GM10847 (cell line): Measurements from ENCODE around the gene SHISA7.

Experiments
- POLR2A ChIP-seq: IDR thresholded peaks from 2 replicates; pipeline ENCODE4 v1.6.1; 2011; ENCODE audit not compliant: insufficient read length; ENCODE audit errors: extremely low read depth

Gene SHISA7

DNA sequence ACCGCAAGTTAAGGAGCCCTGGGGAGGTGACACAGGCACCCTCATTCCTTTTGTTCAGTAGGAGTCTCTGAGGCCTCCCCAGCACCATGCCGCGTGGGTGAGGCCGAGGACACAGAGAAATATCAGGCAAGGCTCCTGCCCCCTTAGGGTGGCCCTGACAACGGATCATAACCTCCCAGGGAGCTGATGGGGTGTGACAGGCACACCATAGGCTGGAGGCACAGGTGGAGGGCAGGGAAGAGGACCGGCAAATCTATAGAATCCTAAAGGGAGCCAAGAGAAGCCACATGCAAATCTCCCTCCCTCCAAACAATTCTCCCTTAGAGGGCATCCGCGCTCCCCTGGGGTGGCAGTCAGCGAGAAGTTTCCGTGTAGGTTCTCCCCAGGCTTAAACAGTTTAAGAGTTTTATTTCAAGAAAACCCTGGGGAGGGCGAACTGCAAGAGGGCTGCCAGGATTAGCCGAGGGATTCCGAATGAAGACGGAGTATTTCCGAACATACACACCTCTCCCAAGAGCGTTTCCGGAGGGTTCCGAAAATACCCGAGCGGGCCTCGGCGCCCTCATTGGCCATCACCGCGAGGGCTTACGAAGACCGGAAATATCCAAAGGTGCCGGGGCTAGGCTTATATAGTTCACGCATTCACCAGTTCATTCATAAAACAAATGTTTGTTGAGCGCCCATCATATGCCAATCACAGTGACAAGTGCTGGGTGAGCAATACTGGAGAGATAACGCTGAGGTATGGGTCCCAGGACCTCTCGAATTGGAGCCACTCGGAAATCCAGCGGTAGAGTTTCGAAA is 58.0 kb downstream of the SHISA7 start:
- TF ChIP-seq POLR2A = no peak

DNA sequence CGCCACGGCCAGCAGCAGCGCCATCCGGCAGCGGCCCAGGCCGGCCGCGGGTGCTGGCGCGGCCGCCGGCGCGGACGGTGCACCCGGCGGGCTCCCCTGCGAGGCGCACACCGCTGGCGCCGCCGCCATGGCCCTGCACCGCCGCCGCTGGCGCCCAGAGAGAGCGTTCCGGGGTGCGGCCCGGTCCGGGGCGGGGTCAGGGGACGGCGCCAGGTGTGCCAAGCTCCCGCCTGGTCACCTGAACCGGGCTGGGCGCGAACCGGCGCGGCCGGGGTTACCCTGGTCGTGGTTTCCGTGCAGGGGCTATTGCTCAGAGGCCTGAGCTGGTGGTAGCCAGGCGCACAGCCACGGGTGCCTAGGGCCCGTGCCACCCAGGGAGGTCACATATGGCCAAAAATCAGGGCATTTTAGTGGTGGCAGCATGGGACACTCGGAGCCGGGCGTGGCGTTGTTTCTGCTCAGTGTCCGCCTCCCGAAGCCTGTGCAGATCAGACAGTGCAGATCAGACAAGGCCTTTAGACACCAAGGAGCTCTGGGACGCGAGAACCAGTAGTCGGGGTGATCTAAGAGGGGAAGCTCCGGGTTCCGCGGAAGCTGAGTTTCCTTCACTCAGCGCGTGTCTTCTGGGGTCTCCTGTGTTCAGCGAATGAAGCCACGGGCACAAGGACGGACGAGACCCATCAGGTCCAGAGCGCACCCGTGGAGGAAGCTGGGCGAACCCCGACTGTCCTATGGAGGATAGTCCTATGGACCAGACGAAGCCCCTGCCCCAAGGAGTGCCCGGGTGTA is 58.8 kb downstream of the SHISA7 start, which contains the start of gene TMEM238:
TMEM238 (minus strand) TSS at position 162 of the 789 bp plus-strand sequence; CDS start at position 129, 33 bp downstream.
- no peak for TF ChIP-seq POLR2A

DNA sequence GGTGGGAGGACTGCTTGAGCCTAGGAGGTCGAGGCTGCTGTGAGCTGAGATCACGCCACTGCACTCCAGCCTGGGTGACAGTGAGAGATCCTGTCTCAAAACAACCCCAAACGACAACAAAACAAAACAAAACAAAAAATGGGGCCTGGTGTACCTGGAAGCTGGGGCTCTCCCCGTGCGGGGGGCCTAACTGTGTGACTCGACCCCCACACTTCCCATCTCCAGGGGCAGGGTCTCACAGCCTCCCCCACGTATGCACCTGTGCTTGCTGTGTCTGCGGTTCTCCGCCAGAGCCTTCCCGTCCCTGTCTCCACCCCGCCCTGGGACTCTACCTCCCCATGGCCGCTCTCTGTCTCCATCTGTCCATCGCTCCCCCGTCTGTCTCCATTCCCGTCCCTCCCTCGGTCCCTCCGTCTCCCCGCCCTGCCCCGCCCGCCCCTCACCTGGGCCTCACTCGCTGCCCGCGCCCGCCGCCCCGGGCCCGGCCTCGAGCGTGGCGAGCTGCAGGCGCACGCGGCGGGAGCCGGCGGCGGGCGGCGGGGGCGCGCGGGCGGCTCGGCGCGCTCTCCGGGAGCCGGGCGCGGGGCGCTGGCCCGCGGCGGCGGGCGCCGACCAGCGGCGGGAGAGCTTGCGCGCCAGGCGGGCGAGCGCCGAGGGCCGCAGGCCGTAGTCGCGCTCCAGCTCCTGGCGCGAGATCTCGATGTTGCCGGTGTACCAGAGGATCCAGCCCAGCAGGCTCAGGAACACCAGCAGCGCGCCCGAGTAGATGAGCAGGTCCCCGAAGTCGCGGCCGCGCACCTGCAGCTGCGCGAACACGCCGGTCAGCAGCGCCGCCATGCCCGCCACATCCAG is 59.6 kb downstream of the SHISA7 start:
- peak; percentile 43 for TF ChIP-seq POLR2A

DNA sequence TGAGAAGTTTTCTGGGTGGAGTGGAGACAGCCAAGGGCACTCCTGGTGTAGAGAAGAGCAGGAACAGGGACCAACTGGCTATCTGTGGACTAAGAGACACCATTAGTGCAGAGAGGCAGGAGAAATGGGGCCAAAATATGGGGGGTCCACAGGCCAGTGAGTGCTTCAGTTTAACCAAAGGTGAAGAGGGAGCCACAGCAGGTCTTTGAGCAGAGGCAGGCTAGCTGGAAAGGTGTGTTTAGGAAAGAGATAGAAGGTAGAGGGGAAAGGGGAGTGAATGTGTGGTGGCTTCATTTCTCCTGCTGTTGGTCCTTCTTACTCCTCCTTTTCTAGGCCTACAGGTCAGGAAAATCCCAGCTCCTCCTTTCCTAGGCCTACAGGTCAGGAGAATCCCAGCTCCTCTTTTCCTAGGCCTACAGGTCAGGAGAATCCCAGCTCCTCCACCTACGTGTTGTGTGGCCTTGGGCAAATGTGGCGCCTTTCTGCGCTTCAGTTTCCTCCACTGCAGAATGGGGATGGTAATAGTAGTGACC is 60.5 kb downstream of the SHISA7 start:
- TF ChIP-seq POLR2A = no peak

DNA sequence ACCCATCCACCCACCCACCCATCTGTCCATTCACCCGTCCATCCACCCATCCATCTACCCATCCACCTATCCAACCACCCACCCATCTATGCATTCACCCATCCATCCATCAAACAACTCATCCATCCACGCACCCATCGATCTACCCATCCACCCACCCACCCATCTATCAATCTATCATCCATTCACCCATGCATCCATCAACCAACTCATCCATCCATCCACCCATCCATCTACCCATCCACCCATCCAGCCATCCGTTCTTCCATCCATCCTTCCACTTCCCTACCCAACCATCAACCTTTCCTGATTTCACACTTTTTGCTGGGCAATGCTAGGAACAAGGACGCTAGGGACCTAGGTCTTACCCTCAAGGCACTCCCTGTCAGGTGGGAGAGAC is 61.1 kb downstream of the SHISA7 start:
- no peak for TF ChIP-seq POLR2A

DNA sequence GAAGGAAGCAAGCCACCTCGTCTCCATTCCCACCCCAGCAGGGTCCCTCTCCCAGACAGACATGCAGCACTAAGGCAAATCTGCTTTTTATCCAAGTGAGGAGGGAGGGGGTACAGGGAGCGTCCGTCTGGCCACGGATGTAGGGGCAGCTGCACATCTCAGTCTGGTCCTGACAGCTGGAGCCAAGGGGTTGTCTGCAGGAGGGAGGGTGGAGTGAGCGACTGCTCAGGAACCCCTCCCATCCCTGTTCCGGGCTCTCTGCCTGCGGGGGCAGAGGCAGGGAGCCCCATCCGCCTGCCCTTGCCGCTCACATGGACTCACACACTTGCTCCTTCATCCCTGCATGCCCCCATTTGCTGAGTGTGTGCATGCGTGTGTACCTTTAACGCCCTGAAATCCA is 63.9 kb downstream of the SHISA7 start:
- TF ChIP-seq POLR2A = no peak
